ENCODE measurements around the gene CTNNA3.

The CTNNA3 gene

DNA sequence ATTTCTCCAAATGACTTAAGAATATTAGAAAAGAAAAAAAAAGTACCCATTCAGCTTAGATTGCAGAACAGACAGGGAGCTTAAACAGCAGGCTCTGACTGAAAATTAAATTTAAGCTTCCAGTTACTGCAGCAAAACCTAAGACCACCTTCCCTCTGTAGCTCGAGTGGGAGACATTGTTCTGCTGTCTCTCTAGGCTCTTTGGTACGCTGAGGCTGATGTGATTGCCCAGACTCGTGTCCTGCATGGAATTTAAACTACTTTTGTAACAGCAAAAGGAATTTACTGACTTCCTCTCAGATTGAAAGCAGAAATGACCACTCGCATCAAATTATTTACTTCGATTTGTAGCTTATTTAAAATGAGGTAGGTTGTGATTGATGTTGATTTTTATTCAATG, 645.6 kb downstream of the CTNNA3 start:
- in situ Hi-C loops (cut with MboI; ENCODE audit: low sequenced_read_pairs) = no loop called here

DNA sequence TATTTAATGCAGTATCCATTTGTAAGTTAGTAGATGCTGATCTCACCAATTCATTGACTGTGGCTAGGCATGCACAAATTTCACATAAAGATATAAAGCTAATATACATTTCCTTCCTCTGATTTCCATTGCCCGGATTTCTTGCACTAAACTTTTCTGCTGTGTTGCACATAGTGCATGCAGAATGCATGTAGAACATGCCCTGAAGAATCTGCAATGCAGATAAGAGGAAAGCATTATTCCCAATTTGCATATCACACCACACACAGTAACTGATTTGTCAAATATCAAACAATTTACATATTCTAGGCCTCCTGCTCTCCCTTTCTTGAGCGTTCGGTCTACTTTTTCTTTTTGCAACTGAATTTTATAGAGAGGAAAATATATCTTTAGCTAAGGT, 646.0 kb downstream of the CTNNA3 start:
- in situ Hi-C loops (cut with MboI; ENCODE audit: low sequenced_read_pairs) = no loop called here

DNA sequence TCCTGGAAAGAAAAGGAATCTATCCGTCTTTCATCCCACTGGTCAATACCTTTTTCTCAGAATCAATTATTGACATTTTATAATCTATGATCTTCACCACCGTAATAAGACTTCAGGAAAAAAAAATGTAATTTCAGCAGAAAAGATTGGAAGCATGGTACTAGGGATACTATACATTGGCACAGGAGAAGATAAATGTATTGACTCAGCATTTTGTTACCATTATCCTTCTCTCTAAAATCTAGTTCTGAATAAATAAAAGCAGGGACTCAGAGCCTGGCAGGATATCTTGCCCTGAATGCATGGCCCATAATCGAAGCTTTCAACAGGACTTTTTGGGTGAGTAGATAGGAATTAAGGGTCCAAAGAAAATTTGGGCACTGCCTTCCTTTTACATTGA, 649.5 kb downstream of the CTNNA3 start:
- in situ Hi-C loops (cut with MboI; ENCODE audit: low sequenced_read_pairs) = no loop called here

DNA sequence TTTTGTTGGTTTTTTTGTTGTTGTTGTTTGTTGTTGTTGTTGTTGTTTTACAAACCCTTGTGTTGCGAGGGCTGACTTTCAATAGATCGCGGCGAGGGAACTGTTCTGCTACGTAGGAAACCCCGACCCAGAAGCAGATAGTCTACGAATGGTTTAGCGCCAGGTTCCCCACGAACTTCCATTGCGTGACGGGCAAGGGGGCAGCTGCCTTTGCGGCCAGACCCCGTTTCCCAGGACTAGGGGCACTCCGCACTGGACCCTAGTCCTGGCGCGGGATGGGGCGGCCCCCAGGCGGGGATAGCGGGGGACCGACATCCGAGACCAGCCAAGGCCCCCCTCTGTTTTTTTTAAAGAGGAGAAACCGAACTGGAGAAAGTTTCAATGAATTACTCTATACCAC, 650.6 kb downstream of the CTNNA3 start:
- in situ Hi-C loops (cut with MboI; ENCODE audit: low sequenced_read_pairs) = no loop called here

DNA sequence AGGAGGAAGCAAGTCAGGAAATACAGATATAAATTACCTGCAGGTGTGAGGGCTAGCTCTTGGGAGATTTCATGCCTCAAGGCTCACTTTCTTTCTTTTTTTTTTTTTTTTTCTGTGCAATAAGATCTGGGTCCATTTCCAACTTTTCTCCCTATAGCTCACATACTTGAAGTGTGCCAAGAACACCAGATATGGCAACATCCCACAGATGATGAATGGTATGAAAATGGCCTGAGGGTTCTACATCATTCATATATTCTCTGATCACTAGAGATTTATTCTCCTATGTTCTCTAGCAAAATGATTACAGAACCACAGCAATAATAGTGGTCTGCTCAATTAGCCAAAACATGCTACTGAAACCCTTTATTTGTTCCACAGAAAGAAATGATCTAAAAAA, 653.0 kb downstream of the CTNNA3 start:
- in situ Hi-C loops (cut with MboI; ENCODE audit: low sequenced_read_pairs) = no loop called here

DNA sequence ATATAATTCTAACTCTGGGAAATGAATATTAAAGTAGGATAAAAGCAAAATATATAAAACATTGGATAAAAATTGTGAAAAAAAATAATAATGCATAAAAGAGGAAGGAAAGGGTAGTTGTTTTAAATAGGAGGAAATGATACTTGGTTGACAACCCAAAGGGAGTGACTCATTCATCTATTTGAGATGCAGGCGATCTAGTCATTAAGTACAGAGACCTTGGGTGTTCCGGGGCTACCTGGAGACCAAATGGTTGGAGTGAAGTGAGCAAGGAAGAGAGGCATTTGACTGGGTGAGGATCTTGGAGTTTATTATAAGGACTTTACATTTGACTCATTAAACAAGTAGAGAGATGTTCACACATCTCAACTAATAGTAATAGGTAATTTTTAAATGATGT, 659.2 kb downstream of the CTNNA3 start:
- in situ Hi-C loops (cut with MboI; ENCODE audit: low sequenced_read_pairs) = no loop called here

DNA sequence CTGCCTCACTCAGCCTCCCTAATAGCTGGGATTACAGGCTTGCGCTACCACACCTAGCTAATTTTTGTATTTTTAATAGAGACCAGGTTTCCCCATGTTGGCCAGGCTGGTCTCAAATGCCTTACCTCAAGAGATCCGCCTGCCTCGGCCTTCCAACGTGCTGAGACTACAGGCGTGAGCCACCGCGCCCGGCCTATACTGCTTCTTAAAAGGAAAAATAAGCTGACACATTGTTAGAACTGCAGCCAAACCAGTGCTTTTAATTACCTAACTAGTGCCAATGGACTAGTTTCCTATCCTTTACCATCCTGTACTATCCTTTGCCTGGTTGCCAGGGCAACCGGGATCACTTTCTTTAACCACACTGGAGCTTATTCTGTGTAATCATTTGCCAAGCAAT, 662.1 kb downstream of the CTNNA3 start:
- in situ Hi-C loops (cut with MboI; ENCODE audit: low sequenced_read_pairs) = no loop called here

DNA sequence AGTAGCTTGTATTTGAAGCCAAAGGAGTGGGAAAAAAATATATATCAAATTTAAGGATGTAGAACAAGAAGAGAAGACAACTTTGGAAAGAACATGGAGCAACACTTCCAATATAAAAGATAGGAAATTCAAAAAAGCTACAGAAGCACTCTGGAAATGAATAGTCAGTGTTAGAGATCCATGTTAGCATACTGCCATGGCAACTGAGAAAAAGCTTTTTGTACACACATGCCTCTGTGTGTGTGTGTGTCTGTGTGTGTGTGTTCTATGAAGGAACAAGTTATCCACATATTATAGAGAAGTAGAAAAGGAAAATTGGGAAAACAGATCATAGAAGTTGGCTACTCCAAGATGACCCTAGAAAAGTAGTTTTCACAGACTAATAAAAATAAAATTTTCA, 673.9 kb downstream of the CTNNA3 start:
- in situ Hi-C loops (cut with MboI; ENCODE audit: low sequenced_read_pairs) = no loop called here

DNA sequence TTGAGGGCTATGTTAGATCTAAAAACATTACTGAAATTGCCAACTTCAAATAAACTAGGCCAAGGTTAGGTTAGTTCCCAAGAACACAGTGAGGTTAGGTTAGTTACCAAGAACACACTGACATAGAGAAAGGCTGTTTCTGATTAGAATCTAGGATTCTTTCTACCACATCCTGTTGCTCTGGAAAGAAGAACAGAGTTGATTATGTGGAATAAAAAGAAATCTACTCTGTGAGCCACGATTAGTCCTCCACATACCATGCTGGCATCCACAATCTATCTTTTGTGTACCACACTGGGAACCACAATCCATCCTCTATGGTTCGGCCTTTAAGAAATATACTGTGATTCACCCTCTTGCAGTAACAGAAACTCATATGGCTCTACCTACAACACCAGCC, 678.8 kb downstream of the CTNNA3 start:
- in situ Hi-C loops (cut with MboI; ENCODE audit: low sequenced_read_pairs) = no loop called here

DNA sequence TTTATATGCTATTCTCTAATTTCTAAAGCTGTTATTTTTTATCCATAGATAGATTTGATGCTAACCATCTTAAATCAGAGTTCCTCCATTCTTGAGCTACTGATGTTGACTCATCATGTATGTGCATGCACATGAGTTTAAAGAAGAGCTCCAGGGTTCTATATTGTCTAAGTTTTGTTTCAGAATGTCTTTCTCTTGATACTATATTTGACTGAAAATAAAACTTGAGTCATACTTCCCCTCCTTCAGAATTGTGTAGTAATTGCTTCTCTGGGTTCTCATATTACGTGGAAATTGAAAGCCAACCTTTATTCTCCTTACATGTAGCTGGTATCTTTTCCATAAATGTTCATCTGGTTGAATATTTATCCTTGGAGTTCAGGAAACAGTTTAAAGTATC, 680.8 kb downstream of the CTNNA3 start:
- in situ Hi-C loops (cut with MboI; ENCODE audit: low sequenced_read_pairs) = no loop called here

DNA sequence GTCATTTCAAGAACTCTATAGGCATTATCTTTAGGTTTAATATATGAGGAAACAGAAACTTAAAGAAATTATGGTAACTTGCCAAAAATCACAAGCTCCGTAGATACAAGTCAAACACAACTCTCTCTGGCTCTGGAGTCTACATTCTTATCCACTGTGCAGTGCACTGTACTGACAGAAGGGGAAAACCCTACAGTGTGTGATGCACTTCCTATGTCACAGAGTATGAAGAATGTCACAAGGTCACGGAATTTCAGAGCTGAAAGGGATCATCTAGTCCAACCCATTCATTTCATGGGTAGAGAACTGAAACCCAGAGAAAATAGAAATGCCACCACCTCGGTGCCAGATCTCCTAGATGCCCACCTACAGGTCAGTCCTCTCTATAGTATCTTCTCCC, 684.0 kb downstream of the CTNNA3 start:
- in situ Hi-C loops (cut with MboI; ENCODE audit: low sequenced_read_pairs) = no loop called here

DNA sequence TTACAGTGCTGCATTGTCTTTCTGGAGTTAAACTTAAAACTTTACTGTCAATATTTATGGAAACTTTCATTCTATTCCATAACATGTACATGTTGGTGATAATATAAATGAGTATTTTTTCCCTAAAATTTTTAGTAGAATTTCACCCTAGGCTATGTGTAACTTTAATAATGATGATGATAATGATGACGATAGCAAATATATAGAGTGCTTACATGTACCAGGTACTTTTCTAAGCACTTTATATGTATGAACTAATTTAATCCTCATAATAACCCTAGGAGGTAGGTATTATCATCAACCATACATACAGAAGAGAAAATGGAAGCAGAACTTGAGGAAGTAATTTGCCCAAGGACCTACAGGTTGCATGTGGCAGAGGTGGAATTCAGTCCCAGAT, 684.5 kb downstream of the CTNNA3 start:
- in situ Hi-C loops (cut with MboI; ENCODE audit: low sequenced_read_pairs) = no loop called here

DNA sequence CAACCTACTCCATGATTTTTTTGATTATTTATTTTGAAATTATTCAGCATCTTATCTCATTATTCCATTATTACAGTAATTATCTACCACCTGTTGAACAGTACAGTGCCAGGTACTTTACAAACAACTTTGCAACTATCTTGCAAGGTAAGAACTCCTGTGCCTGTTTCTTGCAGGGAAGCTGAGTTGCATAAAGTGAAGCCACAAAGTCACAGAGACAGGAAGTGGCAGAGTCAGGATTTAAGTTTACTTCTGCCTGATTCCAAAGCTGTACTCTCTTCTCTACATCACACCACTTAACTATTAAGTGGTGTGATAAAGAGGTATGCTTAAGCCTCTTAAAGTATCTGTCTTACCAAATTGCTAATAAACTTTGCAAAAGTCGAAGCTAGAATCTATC, 690.0 kb downstream of the CTNNA3 start:
- in situ Hi-C loops (cut with MboI; ENCODE audit: low sequenced_read_pairs) = no loop called here

DNA sequence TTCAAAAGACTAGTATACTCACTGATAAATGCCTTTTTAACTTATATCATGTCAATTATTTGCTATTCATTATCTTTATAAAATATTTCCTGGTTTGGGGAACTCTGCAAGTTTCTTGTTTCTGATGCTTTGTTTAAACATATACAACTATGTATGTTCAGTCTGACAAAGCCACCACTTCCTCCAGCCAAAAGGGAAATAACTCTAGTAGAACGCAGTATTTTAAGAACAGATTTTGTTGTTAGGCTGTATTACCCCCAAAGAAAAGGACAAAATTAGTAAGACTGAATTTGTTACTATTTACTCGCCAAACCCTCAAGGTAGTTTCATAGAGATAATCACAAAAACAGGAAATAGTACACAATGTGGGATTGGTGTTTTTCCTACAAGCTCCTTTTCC, 691.3 kb downstream of the CTNNA3 start:
- in situ Hi-C loops (cut with MboI; ENCODE audit: low sequenced_read_pairs) = no loop called here

DNA sequence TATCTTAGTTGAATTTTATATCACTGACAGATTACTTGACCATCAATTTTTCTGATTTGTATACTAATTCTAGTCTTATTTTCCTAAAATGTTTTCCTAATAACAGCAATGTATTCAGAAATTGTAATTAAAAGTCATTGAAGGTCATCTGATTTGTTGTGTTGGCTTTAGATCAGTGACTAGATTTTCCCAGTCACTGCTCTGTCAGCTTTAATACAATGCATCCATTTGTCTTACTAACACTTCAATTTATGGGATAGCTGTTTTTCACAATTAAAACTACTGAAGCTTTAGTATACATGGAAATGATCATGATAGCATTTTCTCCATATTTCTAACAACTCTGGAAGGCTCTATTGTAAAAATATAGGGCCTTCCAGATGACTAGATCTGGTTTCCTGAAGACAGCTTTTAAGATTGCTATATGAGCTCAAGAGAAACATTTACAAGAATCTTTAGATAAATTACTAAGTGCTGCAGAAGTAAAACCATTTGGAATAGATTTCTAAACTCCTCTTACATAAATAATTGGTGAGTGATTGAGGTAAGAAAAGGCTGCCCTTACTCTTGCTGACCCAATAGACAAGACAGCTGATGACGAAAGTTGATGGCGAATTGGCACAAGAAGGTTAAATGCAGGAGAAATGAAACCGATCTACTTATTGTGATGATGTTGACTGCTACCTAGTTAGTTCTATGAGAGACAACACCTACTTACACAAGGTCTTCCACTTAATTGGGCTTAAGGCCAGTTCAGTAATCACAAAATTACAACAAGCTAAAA, 696.0 kb downstream of the CTNNA3 start:
- in situ Hi-C loops (cut with MboI; ENCODE audit: low sequenced_read_pairs) = no loop called here

DNA sequence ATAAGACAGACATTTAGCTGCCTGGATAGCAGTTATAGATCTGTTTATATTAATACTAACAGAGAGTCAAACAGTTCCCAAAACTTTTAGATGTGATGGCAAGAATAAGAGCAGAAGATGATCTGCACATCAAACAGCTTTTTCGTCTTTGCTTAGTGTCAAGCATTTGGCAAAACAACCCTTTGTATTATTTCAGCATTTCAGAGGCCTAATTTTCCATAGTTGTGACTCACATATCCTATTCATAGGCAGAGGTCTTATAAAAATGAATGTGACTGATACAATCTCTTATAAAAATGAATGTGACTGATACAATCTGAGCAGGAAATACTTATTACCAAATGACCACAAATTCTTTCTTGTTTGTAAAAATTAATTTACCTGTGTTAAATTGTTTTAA, 699.0 kb downstream of the CTNNA3 start:
- in situ Hi-C loops (cut with MboI; ENCODE audit: low sequenced_read_pairs) = no loop called here

DNA sequence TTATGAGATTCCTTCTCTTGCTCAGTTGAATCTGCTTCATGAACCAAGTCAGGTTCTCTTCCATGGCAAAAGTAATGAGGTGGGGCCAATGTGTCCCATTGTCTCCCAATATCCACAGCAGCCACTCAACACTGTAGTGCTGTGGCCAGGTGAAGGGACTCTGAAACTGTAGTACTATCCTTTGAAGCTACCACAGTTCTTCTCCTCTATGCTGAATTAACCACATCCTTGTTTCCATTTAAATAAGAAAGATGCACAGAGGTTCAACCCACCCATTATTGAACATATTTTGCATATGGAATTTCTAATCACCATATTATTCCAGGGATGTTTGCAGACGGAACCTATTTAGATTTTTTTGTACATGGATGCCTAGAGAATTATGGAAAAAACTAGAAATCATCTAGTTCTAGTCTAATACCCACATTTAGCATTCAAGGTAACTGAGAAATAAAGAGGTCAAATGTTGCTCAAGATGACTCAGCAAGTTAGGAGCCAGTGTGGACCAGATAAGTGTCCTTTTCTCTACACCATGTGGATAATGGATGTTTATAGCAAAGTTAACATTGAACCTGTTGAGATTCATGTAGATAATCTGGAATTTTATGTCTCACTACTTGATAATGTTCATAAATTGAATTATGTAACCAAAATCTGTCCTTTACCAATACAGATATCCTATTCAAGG, 705.7 kb downstream of the CTNNA3 start:
- in situ Hi-C loops (cut with MboI; ENCODE audit: low sequenced_read_pairs) = no loop called here

DNA sequence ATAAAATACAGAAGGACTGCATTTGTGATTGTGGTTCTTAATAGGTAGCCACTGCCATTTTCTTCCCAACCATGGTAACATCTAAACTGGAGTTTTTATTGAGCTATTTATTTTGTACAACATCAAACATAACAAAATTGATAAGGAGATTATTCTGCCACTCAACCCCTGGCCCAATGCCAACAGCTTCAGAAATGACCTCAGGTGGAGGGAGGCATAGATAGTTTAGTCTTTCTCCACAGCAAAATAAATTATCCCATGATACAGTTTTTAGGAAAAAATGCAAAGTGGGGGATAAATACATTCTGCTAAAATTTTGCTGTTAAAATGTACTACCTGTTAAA, 712.5 kb downstream of the CTNNA3 start:
- in situ Hi-C loops (cut with MboI; ENCODE audit: low sequenced_read_pairs) = no loop called here

DNA sequence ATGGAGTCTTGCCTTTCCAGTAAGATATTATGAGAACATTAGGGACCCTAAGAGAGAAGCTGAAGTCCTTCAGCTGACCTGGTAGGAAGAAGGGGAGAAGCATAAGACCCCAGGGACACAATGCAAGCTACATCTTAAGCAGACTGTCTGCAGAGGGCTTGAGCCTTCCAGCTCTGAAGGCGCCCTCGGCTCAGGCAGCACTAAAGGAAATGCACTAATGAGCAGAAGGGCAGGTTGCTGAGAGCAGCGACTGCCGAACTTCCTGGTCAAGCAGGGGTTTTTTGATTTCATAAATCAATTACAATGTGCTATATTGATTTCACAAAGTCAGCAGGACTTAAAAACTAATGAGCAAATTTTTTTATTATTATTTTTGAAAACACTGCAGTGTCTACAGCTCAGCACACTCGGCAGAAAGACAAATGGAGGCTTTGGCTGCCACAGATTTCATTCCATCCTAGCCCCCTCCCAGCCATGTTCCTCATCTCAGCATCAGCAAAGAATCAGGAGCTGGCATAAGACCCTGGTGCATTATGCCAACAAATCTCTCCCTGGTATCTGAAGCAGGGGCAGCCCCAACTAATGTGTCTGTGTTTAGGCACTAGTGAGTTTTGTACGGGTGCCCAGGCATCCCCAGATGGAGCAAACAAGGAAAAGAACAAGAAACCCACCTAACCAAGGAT, 713.1 kb downstream of the CTNNA3 start:
- in situ Hi-C loops (cut with MboI; ENCODE audit: low sequenced_read_pairs) = no loop called here

DNA sequence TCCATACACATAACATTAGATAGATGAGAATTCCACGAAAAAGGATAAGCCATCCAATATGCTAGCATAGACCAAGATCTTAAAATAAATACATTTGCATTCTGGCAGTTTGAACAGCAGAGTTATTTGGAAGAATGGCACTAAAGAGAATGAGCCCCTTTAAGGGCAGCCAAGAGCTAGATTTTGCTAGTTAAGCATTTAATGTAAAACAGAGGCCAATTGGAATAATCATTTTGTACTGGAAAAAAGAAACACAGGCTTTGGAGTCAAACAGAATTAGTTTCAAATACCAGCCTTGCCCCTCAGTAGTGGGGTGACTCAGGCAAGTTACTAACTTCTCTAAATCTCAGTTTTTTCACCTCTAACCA, 714.0 kb downstream of the CTNNA3 start:
- in situ Hi-C loops (cut with MboI; ENCODE audit: low sequenced_read_pairs) = no loop called here

DNA sequence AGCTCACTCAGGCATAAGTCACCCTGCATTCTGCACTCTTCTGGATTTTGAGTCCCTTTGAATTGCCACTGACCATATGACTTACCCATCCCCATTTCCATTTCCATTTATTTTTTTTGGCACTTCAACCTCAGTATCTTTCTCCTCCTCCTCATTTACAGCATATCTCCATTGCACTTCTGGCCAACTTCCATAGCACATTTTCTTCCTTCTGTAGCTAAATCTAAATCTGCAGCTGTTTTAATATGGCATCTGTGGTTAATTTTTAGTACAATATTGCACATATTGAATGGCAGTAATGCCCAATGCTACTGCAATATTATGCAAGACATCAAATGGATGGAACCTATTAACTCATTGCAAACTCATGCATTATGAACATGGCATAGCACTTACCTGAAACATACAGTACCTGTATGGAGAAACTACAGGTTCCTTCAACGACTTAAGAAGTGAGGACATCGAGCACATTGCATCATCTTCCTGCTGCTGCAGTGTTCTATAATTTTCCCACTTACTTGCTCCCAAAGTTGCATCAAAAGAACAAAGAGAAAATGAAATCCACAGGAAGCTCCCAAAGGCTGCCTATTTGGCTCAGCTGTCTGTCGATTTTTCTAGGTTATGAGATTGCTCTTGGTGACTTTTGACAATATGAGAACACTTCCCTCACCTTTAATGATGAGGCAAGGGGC, 714.5 kb downstream of the CTNNA3 start:
- in situ Hi-C loops (cut with MboI; ENCODE audit: low sequenced_read_pairs) = no loop called here
